AG08396 (cell line): ENCODE data around the gene MCCC2.
"Not testable (repeated sequence)": the region's sequence is repeated elsewhere in the genome, so short reads cannot be mapped to it uniquely, and the experiment has no call there.

Experiments
- DNase-seq: peaks from one replicate; pipeline ENCODE4 v3.0.0; 2012; ENCODE audit warnings: low spot score, mixed read lengths

MCCC2 gene

GRCh38 chr5:71586941-71587765 is at the start of gene MCCC2:
MCCC2 (plus strand) TSS chr5:71587340; CDS start chr5:71587426, 86 bp downstream.
- peak; percentile 97 for DNase-seq

- DNase-seq: no peak
Observed at GRCh38 chr5:71537687-71538086, 49.5 kb upstream of the MCCC2 start.

- not testable (repeated sequence) for DNase-seq
Observed at GRCh38 chr5:71550885-71551284, 36.3 kb upstream of the MCCC2 start.

- not testable (repeated sequence) for DNase-seq
Observed at GRCh38 chr5:71551582-71551981, 35.6 kb upstream of the MCCC2 start.

- not testable (repeated sequence) for DNase-seq
Observed at GRCh38 chr5:71552026-71552749, 35.0 kb upstream of the MCCC2 start.

- no peak for DNase-seq
Observed at GRCh38 chr5:71563161-71563560, 24.0 kb upstream of the MCCC2 start.

- DNase-seq: no peak
Observed at GRCh38 chr5:71564895-71565294, 22.2 kb upstream of the MCCC2 start.

GRCh38 chr5:71569748-71570509 is 17.2 kb upstream of the MCCC2 start:
- no peak for DNase-seq

GRCh38 chr5:71571811-71572210 is 15.3 kb upstream of the MCCC2 start:
- not testable (repeated sequence) for DNase-seq

- no peak for DNase-seq
Observed at GRCh38 chr5:71573591-71573990, 13.5 kb upstream of the MCCC2 start.

- not testable (repeated sequence) for DNase-seq
Observed at GRCh38 chr5:71575588-71575987, 11.6 kb upstream of the MCCC2 start.

- no peak for DNase-seq
Observed at GRCh38 chr5:71576241-71576640, 10.9 kb upstream of the MCCC2 start.

- DNase-seq: not testable (repeated sequence)
Observed at GRCh38 chr5:71577839-71578238, 9.3 kb upstream of the MCCC2 start.

GRCh38 chr5:71582945-71583584 is 4.1 kb upstream of the MCCC2 start:
- DNase-seq: no peak

GRCh38 chr5:71586052-71586940 is 844 bp upstream of the MCCC2 start:
- DNase-seq: peak; percentile 10

- no peak for DNase-seq
Observed at GRCh38 chr5:71587766-71588532, 809 bp downstream of the MCCC2 start.

GRCh38 chr5:71588533-71588885 is 1.4 kb downstream of the MCCC2 start:
- DNase-seq: no peak

- DNase-seq: no peak
Observed at GRCh38 chr5:71589903-71590302, 2.8 kb downstream of the MCCC2 start.

GRCh38 chr5:71591100-71591499 is 4.0 kb downstream of the MCCC2 start:
- no peak for DNase-seq

GRCh38 chr5:71596169-71596568 is 9.0 kb downstream of the MCCC2 start:
- DNase-seq: no peak
